HAP-1 (cell line): ENCODE results near the gene ARHGAP42.

Source experiments
- DNase-seq, 2 experiments: peaks; one replicate each; pipeline ENCODE4 v3.0.0-alpha.2; 2016 to 2020; ENCODE audit warnings: low spot score in 2 of 2
- H3K27me3 ChIP-seq: fragments of 250-450 bp; sonication (Bioruptor Pico); 2 replicates; pipeline ENCODE4 v1.5.1; 2020; ENCODE audit warnings: low read depth, mild to moderate bottlenecking, moderate library complexity
- H3K36me3 ChIP-seq: fragments of 250-450 bp; sonication (Bioruptor Pico); replicated peaks from 2 replicates; pipeline ENCODE4 v1.5.1; 2020; ENCODE audit warnings: mild to moderate bottlenecking
- H3K4me1 ChIP-seq: fragments of 250-450 bp; sonication (Bioruptor Pico); 2 replicates; pipeline ENCODE4 v1.5.1; 2020; ENCODE audit warnings: mild to moderate bottlenecking
- H3K4me3 ChIP-seq: fragments of 250-450 bp; sonication (Bioruptor Pico); 2 replicates; pipeline ENCODE4 v1.5.1; 2020; ENCODE audit warnings: mild to moderate bottlenecking, moderate library complexity
- H3K9me3 ChIP-seq: fragments of 250-450 bp; sonication (Bioruptor Pico); 2 replicates; pipeline ENCODE4 v1.5.1; 2020; ENCODE audit warnings: mild to moderate bottlenecking, moderate library complexity
- in situ Hi-C: fragments of 300-500 bp; cut with MboI; formaldehyde crosslinking; loops from 3 replicates; pipeline ENCODE4 v1.14.3; 2020; ENCODE audit warnings: low sequenced_read_pairs, inconsistent platforms, mixed read lengths

Gene ARHGAP42

DNA sequence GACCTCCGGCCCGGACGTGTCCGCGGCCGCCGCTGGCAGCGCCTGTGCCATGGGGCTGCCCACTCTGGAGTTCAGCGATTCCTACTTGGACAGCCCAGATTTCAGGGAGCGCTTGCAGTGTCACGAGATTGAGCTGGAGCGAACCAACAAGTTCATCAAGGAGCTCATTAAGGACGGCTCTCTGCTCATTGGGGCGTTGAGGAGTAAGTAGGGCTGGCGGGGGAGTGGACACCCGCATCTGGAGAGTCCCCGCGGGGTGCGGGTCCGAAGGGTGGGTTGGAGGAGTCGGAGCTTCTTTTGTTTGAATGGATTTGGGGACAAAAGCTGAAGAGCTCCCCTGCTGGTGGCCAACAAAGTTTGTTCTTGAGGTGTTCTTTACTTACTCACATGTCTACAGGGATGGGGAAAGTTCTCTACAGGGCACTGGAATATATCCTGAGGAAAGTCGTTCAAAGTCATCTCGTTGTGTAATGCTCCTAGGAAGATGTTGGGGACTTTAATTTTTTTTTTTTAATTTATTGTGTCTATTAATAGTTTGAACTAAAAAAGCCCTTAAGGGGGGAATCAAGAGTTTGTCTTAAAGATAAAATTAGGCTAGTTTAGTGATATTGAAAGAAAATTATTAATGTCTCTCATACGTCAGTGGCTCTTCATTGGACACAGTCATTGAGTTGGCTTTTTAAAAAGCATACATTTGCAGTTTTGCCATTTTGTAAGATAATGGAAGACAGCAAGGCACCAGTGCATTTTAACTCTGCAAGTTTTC lies 725 bp downstream of the ARHGAP42 start:
- peak overlapping the region; percentile 65 for H3K4me3 ChIP-seq
- in situ Hi-C loops: no loop called here
- peak; percentile 71 to 83 for DNase-seq
- peaks cover 4% of the 10 kb centered on the region for H3K4me1 ChIP-seq
- H3K36me3 ChIP-seq: no peaks in the 10 kb centered on the region
- H3K27me3 ChIP-seq: no peaks in the 10 kb centered on the region
- no peaks in the 10 kb centered on the region for H3K9me3 ChIP-seq

DNA sequence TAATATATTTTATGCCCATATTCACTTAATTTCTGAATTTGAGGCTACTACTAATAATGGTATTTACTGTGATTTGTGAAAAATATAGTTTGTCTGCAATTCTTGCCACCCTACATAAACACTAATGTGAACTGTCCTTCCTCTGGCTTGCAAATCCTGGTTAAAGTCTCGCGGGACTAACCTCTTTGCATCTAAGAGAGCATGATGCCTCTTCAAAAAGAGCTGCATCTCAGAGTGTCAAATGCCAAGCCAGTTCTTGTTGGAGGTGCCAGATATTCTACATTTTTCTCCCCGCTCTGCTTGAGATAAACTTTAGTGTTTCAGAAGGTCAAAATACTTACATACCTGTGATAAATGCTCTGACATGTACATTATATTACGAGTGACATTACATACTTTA lies 2.1 kb downstream of the ARHGAP42 start:
- H3K4me1 ChIP-seq: peaks cover 4% of the 10 kb centered on the region
- DNase-seq: no peak
- in situ Hi-C loops: no loop called here
- H3K9me3 ChIP-seq: no peaks in the 10 kb centered on the region
- no peaks in the 10 kb centered on the region for H3K27me3 ChIP-seq
- H3K36me3 ChIP-seq: no peaks in the 10 kb centered on the region
- H3K4me3 ChIP-seq: no peak overlapping the region

DNA sequence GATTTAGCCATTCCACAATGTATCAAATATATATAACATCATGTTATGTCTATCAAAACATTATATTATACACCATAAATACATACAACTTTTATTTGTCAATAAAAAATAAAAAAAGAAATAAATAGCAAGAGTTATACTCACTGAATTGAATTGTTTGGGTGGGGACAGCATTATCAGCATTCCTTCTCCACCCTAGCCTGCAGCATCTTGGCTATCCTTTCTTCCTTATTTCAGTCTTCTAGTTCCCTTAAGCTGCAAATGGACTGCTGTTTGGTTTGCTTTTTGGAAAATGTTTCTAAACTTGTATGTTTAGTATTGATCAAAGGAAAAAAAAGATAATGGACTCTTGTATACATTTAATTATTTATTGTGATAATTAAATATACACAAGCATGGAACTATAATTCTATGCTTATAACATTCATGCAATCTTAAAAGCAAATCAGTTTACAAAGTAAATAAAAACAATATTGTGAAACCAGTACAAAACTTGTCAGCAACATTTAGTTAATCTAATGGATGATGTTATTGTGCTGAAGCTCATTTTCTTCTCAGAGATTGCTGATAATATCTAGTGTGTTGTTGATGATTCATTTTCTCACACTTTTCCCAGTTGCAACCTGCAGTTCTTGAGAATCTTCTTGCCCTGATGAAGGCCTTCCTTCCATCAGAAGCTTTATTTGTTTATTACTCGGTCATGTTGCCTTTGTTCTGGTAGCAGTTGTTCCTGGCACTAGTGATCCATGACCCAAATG lies 5.0 kb downstream of the ARHGAP42 start:
- H3K4me3 ChIP-seq: no peak overlapping the region
- no peaks in the 10 kb centered on the region for H3K27me3 ChIP-seq
- in situ Hi-C loops: no loop called here
- DNase-seq: no peak
- no peaks in the 10 kb centered on the region for H3K9me3 ChIP-seq
- H3K36me3 ChIP-seq: no peaks in the 10 kb centered on the region
- H3K4me1 ChIP-seq: peaks cover 4% of the 10 kb centered on the region

- Histone ChIP-seq H3K4me3 (no peak overlapping the region), H3K9me3 (no peaks in the 10 kb centered on the region), H3K4me1 (no peaks in the 10 kb centered on the region), H3K36me3 (no peaks in the 10 kb centered on the region), H3K27me3 (no peaks in the 10 kb centered on the region)
- in situ Hi-C loops: no loop called here
- DNase-seq: no peak
Measured at GRCh38 chr11:100695911-100696310, 8.8 kb downstream of the ARHGAP42 start.

DNA sequence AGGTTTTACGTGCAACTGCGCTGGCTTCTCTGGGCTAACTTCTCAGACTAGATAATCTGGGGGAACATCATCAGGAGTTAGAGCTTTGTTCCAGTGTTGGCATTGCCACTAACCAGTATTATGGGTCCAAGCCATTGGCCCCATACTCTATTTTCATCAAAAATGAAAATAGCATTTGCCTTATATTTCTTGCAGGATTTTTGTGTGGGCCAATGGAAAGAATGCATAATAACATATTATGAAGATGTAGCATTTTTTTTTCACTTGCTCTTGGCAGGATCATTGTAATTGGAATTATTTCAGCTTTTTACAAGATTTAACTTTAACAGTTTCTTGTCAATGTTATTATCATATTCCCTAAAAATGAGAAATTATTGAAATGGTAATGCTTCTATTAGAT lies 16.1 kb downstream of the ARHGAP42 start:
- Histone ChIP-seq H3K4me1 (no peaks in the 10 kb centered on the region), H3K4me3 (no peak overlapping the region), H3K27me3 (no peaks in the 10 kb centered on the region), H3K36me3 (no peaks in the 10 kb centered on the region), H3K9me3 (no peaks in the 10 kb centered on the region)
- no peak for DNase-seq
- in situ Hi-C loops: no loop called here

GRCh38 chr11:100703801-100704575 lies 16.9 kb downstream of the ARHGAP42 start:
- Histone ChIP-seq H3K4me1 (no peaks in the 10 kb centered on the region), H3K36me3 (no peaks in the 10 kb centered on the region), H3K4me3 (no peak overlapping the region), H3K27me3 (no peaks in the 10 kb centered on the region), H3K9me3 (no peaks in the 10 kb centered on the region)
- no peak for DNase-seq
- in situ Hi-C loops: no loop called here

DNA sequence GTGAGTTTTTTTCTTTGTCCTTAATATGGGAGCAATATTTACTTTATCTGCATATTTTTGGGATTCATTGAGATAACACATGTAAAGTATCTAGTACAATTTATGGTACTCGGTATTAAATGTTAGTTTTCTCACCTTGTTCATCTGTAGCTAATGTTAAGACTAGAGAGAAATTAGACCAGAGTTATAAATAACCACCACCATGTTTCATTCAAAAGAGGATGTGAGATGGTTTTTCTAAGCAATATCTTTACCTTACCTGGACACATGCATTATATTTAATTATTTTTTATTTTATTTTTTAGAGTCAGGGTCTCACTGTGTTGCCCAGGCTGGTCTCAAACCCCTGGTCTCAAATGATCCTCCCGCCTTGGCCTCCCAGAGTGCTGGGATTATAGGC lies 18.4 kb downstream of the ARHGAP42 start:
- Histone ChIP-seq H3K4me3 (no peak overlapping the region), H3K4me1 (no peaks in the 10 kb centered on the region), H3K27me3 (no peaks in the 10 kb centered on the region), H3K36me3 (no peaks in the 10 kb centered on the region), H3K9me3 (no peaks in the 10 kb centered on the region)
- no peak for DNase-seq
- in situ Hi-C loops: no loop called here

GRCh38 chr11:100706179-100706578 lies 19.1 kb downstream of the ARHGAP42 start:
- no peak for DNase-seq
- Histone ChIP-seq H3K36me3 (no peaks in the 10 kb centered on the region), H3K4me1 (no peaks in the 10 kb centered on the region), H3K4me3 (no peak overlapping the region), H3K9me3 (no peaks in the 10 kb centered on the region), H3K27me3 (no peaks in the 10 kb centered on the region)
- in situ Hi-C loops: no loop called here

DNA sequence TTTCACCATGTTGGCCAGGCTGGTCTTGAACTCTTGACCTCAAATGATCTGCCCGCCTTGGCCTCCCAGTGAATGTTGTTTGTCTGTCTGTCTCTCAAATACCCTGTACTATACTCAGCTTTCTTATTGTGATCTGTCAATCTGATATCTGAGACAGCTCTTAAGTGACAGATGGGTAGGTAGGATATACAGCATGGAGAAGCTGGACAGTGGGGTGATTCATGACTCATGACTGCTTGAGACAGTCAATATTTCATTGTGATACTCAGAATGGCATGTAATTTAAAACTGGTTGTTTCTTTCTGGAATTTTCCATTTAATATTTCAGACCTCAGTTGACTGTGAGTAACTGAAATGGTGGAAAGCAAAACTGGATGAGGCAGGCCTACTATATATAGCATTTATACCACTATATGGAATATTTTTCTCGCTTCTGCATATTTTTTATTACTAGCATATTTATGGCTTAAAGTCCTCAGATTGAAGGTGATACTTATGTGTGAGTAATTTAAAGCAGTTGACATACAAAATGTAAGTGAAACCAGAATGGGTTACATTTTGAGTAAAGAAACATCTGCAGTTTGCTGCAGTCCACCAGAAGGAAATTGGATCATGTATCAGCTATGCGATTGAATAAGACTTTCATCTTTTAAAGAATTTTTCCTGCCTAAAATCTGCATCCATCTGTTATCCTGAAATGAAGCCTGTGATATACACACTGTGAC lies 22.3 kb downstream of the ARHGAP42 start:
- no peaks in the 10 kb centered on the region for H3K36me3 ChIP-seq
- no peaks in the 10 kb centered on the region for H3K9me3 ChIP-seq
- in situ Hi-C loops: no loop called here
- no peak for DNase-seq
- H3K4me3 ChIP-seq: no peak overlapping the region
- H3K27me3 ChIP-seq: no peaks in the 10 kb centered on the region
- no peaks in the 10 kb centered on the region for H3K4me1 ChIP-seq

DNA sequence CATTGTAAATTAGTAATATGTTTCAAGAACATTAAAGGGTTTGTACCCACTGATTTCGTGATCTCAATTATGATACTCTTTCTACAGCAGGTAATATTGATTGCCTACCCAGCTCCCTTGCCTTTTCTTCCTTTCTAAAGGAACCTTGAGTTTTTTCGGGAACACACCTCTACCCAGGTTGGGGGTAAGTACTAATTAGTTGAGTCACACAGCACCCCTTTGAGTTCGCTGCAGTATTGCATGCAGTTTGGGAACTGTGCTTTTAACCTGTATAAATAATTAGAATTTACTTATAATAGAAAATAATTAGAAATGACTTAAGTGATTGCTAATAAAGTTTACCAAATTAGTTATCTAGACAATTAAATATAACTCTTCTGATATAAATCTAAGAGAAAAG lies 24.9 kb downstream of the ARHGAP42 start:
- Histone ChIP-seq H3K4me1 (no peaks in the 10 kb centered on the region), H3K27me3 (no peaks in the 10 kb centered on the region), H3K9me3 (no peaks in the 10 kb centered on the region), H3K4me3 (no peak overlapping the region), H3K36me3 (no peaks in the 10 kb centered on the region)
- no peak for DNase-seq
- in situ Hi-C loops: no loop called here

GRCh38 chr11:100712583-100712982 lies 25.5 kb downstream of the ARHGAP42 start:
- Histone ChIP-seq H3K4me3 (no peak overlapping the region), H3K36me3 (no peaks in the 10 kb centered on the region), H3K27me3 (no peaks in the 10 kb centered on the region), H3K4me1 (no peaks in the 10 kb centered on the region), H3K9me3 (no peaks in the 10 kb centered on the region)
- in situ Hi-C loops: no loop called here
- DNase-seq: no peak

GRCh38 chr11:100715165-100715761 lies 28.2 kb downstream of the ARHGAP42 start:
- in situ Hi-C loops: no loop called here
- H3K27me3 ChIP-seq: no peaks in the 10 kb centered on the region
- H3K36me3 ChIP-seq: no peaks in the 10 kb centered on the region
- no peak overlapping the region for H3K4me3 ChIP-seq
- H3K9me3 ChIP-seq: no peaks in the 10 kb centered on the region
- DNase-seq: no peak
- H3K4me1 ChIP-seq: no peaks in the 10 kb centered on the region

DNA sequence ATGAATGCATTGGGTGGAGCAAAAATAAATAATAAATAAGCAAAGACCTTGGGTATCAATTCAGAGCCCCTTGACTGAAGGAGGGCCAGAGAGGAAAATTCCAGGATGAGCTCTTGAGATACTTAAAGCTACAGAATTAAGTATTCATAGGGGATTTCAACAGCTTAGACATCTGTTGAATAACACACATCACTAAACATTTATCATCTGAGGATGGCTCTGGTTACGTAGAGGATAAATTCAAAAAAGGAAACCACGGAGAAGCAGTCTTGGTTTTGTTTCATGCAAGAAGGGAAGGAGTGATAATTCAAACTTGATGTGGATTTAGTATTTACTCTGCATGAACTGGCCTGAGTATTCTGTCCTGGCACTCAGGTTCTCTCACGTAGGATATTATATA lies 29.8 kb downstream of the ARHGAP42 start:
- H3K36me3 ChIP-seq: no peaks in the 10 kb centered on the region
- H3K4me3 ChIP-seq: no peak overlapping the region
- DNase-seq: no peak
- H3K9me3 ChIP-seq: no peaks in the 10 kb centered on the region
- H3K27me3 ChIP-seq: no peaks in the 10 kb centered on the region
- H3K4me1 ChIP-seq: no peaks in the 10 kb centered on the region
- in situ Hi-C loops: no loop called here
